Measurements from ENCODE around the gene ZCCHC14.

The ZCCHC14 gene

DNA sequence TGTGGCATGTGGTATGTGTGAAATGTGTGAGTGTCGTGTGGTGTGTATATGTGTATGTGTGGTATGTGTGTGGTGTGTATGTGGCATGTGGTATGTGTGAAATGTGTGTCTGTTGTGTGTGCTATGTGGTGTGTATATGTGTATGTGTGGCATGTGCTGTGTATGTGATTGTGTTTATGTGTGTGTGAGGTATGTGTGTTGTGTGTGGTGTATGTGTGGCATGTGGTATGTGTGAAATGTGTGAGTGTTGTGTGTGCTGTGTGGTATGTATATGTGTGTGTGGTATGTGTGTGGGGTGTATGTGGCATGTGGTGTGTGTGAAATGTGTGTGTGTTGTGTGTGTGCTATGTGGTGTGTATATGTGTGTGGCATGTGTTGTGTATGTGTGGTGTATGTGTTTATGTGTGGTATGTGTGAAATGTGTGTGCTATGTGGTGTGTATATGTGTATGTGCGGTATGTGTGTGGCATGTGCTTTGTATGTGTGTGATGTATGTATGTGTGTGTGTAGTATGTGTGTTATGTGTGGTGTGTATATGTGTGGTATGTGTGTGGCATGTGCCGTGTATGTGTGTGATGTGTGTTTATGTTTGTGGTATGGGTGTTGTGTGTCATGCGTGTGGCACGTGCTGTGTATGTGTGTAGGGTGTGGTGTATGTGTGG is 9.6 kb upstream of the ZCCHC14 start:
- Histone ChIP-seq H3K79me2 (ENCODE audit: control insufficient read depth, insufficient read depth, low read length, poor library complexity) (no peaks in the 10 kb centered on the region), H4K8ac (ENCODE audit: low read depth, low read length) (no peak overlapping the region), H2AFZ (ENCODE audit: insufficient read depth, low read length, poor library complexity) (no peak overlapping the region), H2AK5ac (ENCODE audit: low read length) (no peak overlapping the region), H3K23ac (ENCODE audit: low read length) (peak overlapping the region; percentile 93), H2BK12ac (ENCODE audit: low read length) (no peak overlapping the region), H3K4ac (ENCODE audit: low read depth, low read length) (no peak overlapping the region), H3K36me3 (ENCODE audit: control insufficient read depth in 1 of 2, insufficient read depth in 2 of 2, low read length in 2 of 2) (no peaks in the 10 kb centered on the region), H3K9me3 (ENCODE audit: insufficient read depth, low read depth, low read length) (peaks cover 9% of the 10 kb centered on the region), H3K4me1 (ENCODE audit: control insufficient read depth in 1 of 2, insufficient read depth in 2 of 2, low read length in 2 of 2) (no peaks in the 10 kb centered on the region), H3K27ac (ENCODE audit: low read depth, low read length) (no peak overlapping the region), H4K12ac (ENCODE audit: low read depth, low read length) (no peak overlapping the region), H3K4me2 (ENCODE audit: low read length) (no peak overlapping the region), H2BK5ac (ENCODE audit: low read depth, low read length, poor library complexity) (no peak overlapping the region), H3K79me1 (ENCODE audit: low read length) (no peaks in the 10 kb centered on the region), H3K4me3 (ENCODE audit: low read depth, low read length) (peak overlapping the region; percentile 15), H3K18ac (ENCODE audit: low read length) (no peak overlapping the region), H2BK120ac (ENCODE audit: insufficient read depth, low read length, poor library complexity) (no peak overlapping the region), H3K27me3 (ENCODE audit: insufficient read depth, low read length) (no peaks in the 10 kb centered on the region), H3K9ac (ENCODE audit: low read length) (no peak overlapping the region), H3K14ac (ENCODE audit: low read length) (no peak overlapping the region), H4K91ac (ENCODE audit: low read depth, low read length) (no peak overlapping the region)
- no peak for DNase-seq
- WGBS (ENCODE audit: extremely low coverage, insufficient coverage, insufficient read length): 100% methylated on average over 3 of the region's 5 CpGs

DNA sequence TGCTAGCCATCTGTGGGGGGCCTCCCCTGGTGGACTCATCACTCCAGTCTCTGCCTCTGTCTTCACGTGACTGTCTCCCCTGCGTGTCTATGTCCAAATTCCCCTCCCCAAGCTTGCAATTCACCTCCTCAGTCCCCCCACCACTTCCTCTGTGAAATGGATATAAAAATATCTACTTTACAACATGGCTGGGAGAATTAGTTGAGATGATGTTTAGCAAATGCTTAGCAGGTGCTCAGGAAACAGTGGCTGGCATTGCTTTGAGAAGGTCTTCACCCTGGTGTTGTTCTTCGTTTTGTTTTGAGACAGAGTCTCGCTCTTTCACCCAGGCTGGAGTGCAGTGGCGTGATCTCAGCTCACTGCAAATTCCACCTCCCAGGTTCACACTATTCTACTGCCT is 8.3 kb upstream of the ZCCHC14 start:
- Histone ChIP-seq H3K18ac (ENCODE audit: low read length) (no peak overlapping the region), H3K9ac (ENCODE audit: low read length) (no peak overlapping the region), H4K8ac (ENCODE audit: low read depth, low read length) (no peak overlapping the region), H4K12ac (ENCODE audit: low read depth, low read length) (no peak overlapping the region), H2AK5ac (ENCODE audit: low read length) (no peak overlapping the region), H3K79me1 (ENCODE audit: low read length) (no peaks in the 10 kb centered on the region), H3K14ac (ENCODE audit: low read length) (no peak overlapping the region), H3K9me3 (ENCODE audit: insufficient read depth, low read depth, low read length) (peaks cover 9% of the 10 kb centered on the region), H3K4me2 (ENCODE audit: low read length) (no peak overlapping the region), H2AFZ (ENCODE audit: insufficient read depth, low read length, poor library complexity) (no peak overlapping the region), H2BK120ac (ENCODE audit: insufficient read depth, low read length, poor library complexity) (no peak overlapping the region), H3K4ac (ENCODE audit: low read depth, low read length) (no peak overlapping the region), H4K91ac (ENCODE audit: low read depth, low read length) (no peak overlapping the region), H3K23ac (ENCODE audit: low read length) (no peak overlapping the region), H3K4me1 (ENCODE audit: control insufficient read depth in 1 of 2, insufficient read depth in 2 of 2, low read length in 2 of 2) (no peaks in the 10 kb centered on the region), H3K27me3 (ENCODE audit: insufficient read depth, low read length) (no peaks in the 10 kb centered on the region), H3K79me2 (ENCODE audit: control insufficient read depth, insufficient read depth, low read length, poor library complexity) (no peaks in the 10 kb centered on the region), H3K27ac (ENCODE audit: low read depth, low read length) (no peak overlapping the region), H3K4me3 (ENCODE audit: low read depth, low read length) (no peak overlapping the region), H2BK5ac (ENCODE audit: low read depth, low read length, poor library complexity) (no peak overlapping the region), H3K36me3 (ENCODE audit: control insufficient read depth in 1 of 2, insufficient read depth in 2 of 2, low read length in 2 of 2) (no peaks in the 10 kb centered on the region), H2BK12ac (ENCODE audit: low read length) (no peak overlapping the region)
- no CpG with 5 or more reads among the region's 5 CpGs for WGBS (ENCODE audit: extremely low coverage, insufficient coverage, insufficient read length)
- no peak for DNase-seq

DNA sequence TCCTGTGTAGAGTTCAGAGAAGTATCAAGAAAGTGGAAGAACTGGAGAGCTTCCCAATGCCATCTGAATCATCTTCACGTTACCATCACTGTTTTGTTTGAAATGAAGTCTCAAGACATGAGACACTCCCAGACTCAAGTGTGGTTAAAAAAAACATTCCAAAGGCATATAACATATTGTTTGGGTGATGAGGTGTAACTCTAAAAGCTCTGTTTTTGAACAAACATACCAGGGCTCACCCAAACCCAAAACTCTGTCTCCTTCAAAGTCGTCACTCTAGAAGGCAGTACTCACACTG is 6.3 kb upstream of the ZCCHC14 start:
- Histone ChIP-seq H3K79me2 (ENCODE audit: control insufficient read depth, insufficient read depth, low read length, poor library complexity) (no peaks in the 10 kb centered on the region), H3K4me2 (ENCODE audit: low read length) (no peak overlapping the region), H3K18ac (ENCODE audit: low read length) (no peak overlapping the region), H3K4me1 (ENCODE audit: control insufficient read depth in 1 of 2, insufficient read depth in 2 of 2, low read length in 2 of 2) (no peaks in the 10 kb centered on the region), H3K9me3 (ENCODE audit: insufficient read depth, low read depth, low read length) (peaks cover 9% of the 10 kb centered on the region), H2BK5ac (ENCODE audit: low read depth, low read length, poor library complexity) (no peak overlapping the region), H2BK120ac (ENCODE audit: insufficient read depth, low read length, poor library complexity) (no peak overlapping the region), H4K91ac (ENCODE audit: low read depth, low read length) (no peak overlapping the region), H3K36me3 (ENCODE audit: control insufficient read depth in 1 of 2, insufficient read depth in 2 of 2, low read length in 2 of 2) (no peaks in the 10 kb centered on the region), H2BK12ac (ENCODE audit: low read length) (no peak overlapping the region), H2AFZ (ENCODE audit: insufficient read depth, low read length, poor library complexity) (no peak overlapping the region), H3K4me3 (ENCODE audit: low read depth, low read length) (no peak overlapping the region), H3K14ac (ENCODE audit: low read length) (no peak overlapping the region), H3K9ac (ENCODE audit: low read length) (no peak overlapping the region), H2AK5ac (ENCODE audit: low read length) (no peak overlapping the region), H3K23ac (ENCODE audit: low read length) (no peak overlapping the region), H4K8ac (ENCODE audit: low read depth, low read length) (no peak overlapping the region), H3K27ac (ENCODE audit: low read depth, low read length) (no peak overlapping the region), H3K4ac (ENCODE audit: low read depth, low read length) (no peak overlapping the region), H3K79me1 (ENCODE audit: low read length) (no peaks in the 10 kb centered on the region), H3K27me3 (ENCODE audit: insufficient read depth, low read length) (no peaks in the 10 kb centered on the region), H4K12ac (ENCODE audit: low read depth, low read length) (no peak overlapping the region)
- no peak for DNase-seq
- whole genome bisulfite sequencing (ENCODE audit: extremely low coverage, insufficient coverage, insufficient read length): no CpG with 5 or more reads among the region's 2 CpGs

DNA sequence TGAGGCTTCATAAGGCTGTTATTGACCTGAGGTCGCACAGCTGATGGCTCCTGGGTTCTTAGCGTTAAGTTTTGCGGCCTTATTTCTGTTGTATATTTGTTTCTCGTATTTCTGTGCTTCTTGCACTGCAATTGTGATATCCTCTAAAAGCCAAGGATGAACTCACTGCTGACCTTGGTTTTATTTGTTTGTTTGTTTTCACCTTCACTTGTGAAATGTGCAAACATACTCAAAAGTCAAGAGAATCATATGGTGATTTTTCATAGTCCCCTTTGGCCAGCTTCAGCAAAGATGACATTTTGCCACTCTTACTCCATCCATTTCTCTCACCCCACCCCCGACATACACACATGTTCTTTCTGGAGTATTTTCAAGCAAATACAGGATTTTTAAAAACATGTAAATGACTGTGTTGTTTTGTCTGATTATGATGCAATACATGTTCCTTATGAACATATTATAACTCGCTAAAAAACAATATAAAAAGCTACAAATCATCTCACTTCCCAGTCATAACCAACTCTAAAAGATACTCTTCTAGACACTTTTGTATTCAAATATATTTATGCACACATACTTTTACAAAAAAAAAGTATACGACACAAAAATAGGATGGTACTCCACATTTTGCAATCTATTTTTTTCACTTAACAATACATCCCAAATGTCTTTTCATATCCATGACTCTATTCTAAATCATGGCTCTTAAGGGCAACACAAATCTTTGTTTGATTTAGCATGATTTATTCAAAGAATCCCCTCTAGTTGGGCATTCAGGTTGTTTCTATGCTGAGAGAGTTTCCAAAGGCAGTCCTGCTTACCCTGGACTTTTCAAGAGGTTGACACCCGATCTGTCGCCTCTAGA is 5.7 kb upstream of the ZCCHC14 start:
- Histone ChIP-seq H4K91ac (ENCODE audit: low read depth, low read length) (no peak overlapping the region), H3K27me3 (ENCODE audit: insufficient read depth, low read length) (no peaks in the 10 kb centered on the region), H3K4me3 (ENCODE audit: low read depth, low read length) (no peak overlapping the region), H3K4me1 (ENCODE audit: control insufficient read depth in 1 of 2, insufficient read depth in 2 of 2, low read length in 2 of 2) (peaks cover under 1 to 1% of the 10 kb centered on the region in 2 experiments), H3K14ac (ENCODE audit: low read length) (no peak overlapping the region), H3K4me2 (ENCODE audit: low read length) (no peak overlapping the region), H2BK120ac (ENCODE audit: insufficient read depth, low read length, poor library complexity) (no peak overlapping the region), H3K4ac (ENCODE audit: low read depth, low read length) (no peak overlapping the region), H3K27ac (ENCODE audit: low read depth, low read length) (no peak overlapping the region), H4K8ac (ENCODE audit: low read depth, low read length) (no peak overlapping the region), H4K12ac (ENCODE audit: low read depth, low read length) (no peak overlapping the region), H3K79me1 (ENCODE audit: low read length) (no peaks in the 10 kb centered on the region), H3K23ac (ENCODE audit: low read length) (no peak overlapping the region), H3K9ac (ENCODE audit: low read length) (no peak overlapping the region), H3K79me2 (ENCODE audit: control insufficient read depth, insufficient read depth, low read length, poor library complexity) (no peaks in the 10 kb centered on the region), H2AFZ (ENCODE audit: insufficient read depth, low read length, poor library complexity) (no peak overlapping the region), H2BK5ac (ENCODE audit: low read depth, low read length, poor library complexity) (no peak overlapping the region), H3K36me3 (ENCODE audit: control insufficient read depth in 1 of 2, insufficient read depth in 2 of 2, low read length in 2 of 2) (no peaks in the 10 kb centered on the region), H3K18ac (ENCODE audit: low read length) (no peak overlapping the region), H2BK12ac (ENCODE audit: low read length) (no peak overlapping the region), H2AK5ac (ENCODE audit: low read length) (no peak overlapping the region), H3K9me3 (ENCODE audit: insufficient read depth, low read depth, low read length) (peaks cover 9% of the 10 kb centered on the region)
- no CpG with 5 or more reads among the region's 9 CpGs for WGBS (ENCODE audit: extremely low coverage, insufficient coverage, insufficient read length)
- no peak for DNase-seq
